Amniotic stem cell (primary cell): ENCODE data around the gene LDHD.
A peak's percentile ranks its signal among the peaks of the same experiment; 100 is the strongest.

Experiments used
- DNase-seq: peaks from one replicate; lab custom pipeline; 2025; lab: John Stamatoyannopoulos, UW

LDHD gene

DNA sequence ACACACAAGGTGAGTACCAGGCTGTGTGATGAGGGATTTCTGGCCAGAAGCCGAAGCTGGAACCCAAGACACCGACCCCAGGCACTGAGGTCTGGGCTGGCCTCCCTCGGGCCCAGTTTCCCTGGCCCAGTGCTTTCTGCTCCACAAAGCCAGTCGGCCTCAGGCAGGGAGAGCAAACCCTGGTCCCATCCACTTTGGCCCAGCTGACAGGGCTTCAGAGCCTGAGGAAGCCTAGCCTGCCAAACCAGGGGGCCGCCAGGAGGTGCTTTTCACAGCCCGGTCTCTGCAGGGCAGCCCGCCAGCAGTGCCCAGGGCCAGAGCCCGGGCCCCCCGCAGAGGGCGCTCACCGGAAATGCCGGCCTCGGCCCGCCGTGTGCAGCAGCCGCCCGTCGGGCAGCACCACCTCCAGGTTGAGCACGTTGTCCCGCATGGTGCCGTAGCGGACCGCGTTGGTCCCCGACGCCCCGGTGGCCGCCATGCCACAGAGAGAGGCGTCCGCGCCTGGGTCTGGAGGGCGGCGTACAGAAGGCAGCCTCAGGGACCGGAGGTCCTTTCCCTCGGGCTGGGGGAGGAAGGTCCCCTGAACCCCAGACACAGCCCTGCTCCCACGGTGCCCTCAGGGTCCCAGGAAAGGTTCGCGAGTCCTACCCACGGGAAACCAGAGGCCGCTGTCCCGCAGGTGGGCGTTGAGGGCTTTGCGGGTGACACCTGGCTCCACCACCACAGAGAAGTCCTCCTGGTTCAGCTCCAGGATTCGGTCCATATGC is 2.2 kb downstream of the LDHD start:
- no peak for DNase-seq

DNA sequence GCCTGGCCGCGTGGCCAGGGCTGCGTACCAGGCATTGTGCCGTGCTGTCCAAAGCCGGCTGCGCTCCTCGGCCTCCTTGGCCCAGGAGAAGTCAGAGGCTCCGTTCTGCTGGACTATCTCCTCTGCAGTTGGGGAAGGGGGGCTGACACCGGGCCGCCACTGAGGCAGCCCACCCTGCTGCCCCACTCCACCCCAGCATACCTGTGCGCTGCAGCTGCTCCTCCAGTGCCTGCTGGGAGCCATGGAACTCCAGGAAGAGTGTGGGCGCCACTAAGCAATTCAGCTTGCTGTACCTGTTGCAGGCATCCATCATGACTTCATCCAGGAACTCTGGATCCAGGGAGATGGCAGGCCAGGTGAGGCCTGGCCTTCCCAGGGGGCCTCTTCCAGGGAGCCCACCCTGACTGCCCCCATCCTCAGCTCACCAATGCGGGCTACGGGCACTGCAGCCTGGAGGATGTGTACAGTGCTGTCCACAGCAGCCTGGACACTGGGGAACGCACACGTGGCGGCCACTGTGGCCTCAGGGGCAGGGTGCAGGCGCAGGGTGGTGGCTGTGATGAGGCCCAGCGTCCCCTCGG is 2.9 kb downstream of the LDHD start:
- no peak for DNase-seq

DNA sequence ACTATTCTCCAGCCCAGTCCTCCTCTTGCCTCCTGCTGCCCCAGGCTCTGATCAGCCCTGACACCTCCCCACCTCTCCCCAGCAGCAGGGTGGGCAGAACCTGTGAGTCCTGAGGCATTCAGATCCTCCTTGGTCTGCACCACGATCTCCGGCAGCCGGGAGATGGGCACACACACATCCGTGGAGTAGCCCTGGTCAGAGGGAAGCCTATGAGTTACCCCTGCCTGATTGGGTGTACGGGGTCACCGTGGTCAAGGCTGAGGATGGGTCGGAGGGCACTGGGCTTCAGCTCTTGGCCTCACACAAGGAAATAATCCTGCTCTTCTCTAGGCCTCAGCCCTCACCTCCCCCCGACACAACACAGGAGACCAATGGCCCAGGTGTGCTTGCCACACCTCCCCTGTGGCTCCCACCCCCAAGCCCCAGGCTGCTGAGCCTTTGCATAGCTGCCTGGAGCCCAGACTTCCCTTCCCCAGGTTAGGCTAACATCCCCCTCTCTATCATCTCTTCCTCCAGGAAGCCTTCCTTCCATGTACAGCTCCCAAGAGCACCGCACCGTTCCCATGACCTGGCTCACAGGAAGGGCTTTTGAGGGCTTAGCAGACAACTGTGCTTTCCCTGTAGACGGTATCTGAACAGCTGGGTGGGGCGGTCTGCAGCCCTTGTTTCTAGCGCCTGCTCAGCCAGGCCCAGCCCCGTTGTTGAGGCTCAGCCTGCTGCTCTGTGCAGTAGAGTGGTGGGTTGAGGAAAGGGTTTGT is 3.7 kb downstream of the LDHD start:
- no peak for DNase-seq

DNA sequence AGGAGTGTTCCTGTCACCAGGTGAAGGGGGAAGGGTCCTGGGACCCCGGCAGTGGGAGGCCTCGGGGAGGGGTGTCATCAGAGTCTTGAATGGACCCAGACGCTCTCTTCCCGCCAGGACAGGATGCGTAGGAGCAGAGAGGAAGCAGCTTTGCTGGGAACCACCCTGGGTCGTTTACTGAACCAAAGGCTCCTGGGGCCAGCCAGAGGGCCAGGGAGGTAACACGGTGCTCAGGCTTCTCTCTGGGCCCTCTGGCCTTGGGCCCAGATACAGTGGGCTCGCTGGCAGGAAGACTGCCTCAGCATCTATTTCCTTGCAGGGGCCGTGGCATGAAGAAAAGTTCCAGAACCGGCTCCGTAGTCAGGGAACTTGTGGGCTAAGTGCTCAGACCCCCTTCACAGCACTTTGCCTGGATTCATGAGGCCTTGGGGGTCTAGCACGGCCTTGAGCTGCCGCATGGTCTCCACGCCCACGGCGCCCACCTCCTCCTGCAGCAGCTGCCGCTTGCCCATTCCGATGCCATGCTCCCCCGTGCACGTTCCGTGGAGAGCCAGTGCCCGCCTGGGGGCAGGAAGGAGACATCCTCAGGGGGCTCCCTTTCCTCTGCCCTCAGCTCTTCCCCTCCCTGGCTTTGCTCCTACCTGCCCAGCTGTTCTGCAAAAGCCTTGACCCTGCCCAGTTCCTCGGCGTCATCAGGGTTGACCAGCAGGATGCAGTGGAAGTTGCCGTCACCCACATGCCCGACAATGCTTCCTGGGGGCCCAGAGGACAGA is 4.4 kb downstream of the LDHD start:
- no peak for DNase-seq

DNA sequence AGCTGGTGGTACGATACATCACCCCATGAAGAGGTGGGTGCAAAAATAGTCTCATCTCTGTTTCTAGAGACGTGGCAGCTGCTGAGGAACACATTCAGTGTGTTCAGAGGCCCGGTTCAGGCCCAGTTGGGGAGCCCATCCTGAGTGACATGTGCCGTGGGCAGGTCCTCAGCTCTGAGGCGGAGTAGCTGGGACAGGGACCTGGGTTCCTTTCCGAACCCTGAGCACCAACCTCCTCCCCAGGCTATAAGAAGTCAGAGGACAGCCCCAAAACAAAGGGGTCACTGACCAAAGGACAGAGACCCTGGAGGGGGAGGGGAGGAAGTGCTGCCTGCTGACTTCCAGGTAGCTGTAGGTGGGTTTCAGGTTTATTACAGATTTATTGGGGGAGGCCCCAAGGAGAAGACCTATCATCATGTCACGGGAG is 5.1 kb downstream of the LDHD start:
- DNase-seq: no peak

DNA sequence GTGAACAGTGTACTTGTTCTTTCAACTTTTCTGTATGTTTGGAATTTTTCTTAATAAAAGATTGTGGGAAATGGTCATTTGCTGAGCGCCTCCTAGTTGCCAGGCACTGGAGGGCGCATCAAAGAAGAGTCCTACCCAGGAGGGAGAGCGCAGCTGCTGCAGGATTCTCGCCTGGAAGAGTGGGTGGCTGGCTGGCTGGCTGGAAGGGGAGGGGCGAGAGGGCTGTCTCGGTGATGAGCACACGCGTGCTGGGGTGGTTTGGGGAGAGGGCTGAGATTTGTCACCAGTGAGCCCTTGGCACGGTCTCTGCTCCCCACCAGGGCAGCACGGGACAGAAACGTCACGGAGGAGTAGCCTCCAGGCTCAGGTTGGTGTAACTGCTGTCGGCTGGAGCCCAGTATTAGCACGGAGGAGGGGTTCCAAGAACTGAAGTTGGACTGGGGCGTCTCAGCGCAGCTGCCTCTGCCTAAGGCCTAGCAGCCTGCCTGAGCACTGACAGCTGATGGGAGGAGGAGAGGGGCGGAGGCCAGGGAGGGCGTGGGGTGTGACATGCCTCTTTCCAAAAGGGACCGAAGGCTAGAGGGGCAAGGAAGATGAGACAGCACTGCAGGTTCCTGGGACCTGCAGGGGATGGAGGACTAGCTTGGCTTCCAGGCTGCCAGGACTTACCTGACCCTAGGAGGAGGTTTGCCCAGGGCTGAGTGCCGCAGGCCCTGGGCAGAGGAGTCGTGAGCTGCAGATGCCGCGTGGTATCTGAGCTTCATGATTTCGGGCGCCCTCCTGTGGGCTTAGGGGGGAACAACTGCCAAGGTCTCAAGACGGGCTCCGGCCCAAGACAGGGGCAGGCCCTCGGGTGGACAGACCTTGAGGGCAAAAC is 5.7 kb downstream of the LDHD start:
- DNase-seq: peak; percentile 77

DNA sequence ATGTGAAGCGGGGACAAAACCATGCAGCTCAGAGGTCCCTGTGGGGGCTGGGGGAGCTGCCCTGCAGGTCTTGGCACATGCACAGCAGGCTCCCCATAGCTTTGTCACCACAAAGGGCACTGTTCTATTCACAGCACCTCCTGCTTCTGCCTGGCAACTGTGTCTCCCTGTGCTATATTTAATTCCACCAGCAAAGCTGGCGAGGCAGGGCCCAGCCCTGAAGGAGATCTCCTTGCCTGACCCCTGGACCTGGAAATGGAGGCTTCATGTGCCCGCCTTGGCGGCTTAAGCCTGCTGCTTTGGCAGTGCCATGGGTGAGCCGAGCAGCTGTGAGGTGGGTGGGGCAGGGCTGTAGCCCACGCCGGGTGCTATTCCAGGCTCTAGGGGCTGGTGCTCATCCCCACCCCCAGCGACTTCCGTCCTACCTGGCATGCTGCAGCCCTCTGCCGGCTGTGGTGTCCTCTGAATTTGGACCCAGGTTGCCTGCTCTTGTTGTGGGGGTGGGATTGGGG is 6.8 kb downstream of the LDHD start:
- no peak for DNase-seq

DNA sequence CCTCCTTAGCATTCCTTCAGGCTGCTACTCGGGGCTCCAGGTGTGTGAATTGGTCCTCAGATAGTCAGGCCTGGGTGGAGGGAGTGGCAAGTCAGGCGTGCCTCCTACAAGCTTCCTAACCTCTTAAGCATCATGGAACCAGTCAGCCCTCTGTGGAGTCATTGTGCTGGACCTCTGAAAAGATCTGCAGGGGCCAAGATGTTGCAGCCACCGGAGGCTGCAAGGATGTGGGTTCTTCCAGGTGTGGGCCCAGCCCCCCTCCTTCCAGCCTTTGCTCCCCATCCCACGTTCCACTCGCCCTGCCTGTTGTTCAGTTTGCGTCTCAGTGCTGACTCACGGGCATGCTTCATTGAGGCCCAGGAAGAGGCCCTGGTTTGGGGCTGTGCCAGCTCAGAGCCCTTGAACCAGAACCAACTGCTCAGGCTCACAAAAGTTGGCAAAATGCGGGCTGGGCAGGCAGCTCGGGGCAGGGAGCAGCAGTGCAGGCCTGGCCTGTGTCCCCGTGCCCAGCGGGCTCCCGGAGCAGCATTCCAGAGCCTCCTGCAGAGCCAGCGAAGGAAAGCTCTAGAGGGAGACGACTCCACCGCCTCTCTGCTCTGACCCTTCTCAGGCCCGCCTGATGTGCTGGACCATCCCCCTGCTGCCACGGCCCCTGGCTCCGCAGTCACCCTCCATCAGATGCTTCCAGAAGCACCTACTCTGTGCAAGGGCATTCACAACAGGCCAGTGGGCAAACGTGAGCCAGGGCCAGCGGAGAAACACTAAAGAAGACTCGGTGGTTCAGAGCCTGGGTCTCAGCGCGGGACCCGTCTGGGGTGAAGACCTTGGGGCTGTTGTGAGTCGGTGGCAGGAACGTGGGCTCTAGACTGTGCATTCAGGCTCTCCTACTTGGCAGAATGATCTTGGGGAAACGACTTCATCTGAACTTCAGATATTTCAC is 7.5 kb downstream of the LDHD start:
- peak; percentile 52 for DNase-seq

DNA sequence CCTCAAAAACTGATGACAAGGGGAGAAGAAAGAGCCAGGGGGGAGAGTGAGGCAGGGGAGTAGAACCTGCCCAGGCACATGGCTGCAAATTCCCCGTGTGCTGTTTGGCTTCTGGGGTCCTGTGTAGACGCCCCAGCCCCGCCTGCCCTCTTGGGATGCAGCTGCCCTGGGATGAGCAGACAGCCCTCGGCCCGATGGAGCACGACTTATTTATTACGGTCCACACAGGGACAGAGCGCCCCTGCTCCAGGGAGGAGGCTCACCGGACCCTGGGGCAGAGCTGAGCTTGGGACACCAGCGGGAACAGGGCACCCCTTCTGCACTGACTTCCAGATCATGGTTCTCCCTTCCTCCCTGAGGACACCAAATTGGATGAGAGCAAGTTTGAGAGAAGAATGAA is 9.1 kb downstream of the LDHD start:
- DNase-seq: no peak

DNA sequence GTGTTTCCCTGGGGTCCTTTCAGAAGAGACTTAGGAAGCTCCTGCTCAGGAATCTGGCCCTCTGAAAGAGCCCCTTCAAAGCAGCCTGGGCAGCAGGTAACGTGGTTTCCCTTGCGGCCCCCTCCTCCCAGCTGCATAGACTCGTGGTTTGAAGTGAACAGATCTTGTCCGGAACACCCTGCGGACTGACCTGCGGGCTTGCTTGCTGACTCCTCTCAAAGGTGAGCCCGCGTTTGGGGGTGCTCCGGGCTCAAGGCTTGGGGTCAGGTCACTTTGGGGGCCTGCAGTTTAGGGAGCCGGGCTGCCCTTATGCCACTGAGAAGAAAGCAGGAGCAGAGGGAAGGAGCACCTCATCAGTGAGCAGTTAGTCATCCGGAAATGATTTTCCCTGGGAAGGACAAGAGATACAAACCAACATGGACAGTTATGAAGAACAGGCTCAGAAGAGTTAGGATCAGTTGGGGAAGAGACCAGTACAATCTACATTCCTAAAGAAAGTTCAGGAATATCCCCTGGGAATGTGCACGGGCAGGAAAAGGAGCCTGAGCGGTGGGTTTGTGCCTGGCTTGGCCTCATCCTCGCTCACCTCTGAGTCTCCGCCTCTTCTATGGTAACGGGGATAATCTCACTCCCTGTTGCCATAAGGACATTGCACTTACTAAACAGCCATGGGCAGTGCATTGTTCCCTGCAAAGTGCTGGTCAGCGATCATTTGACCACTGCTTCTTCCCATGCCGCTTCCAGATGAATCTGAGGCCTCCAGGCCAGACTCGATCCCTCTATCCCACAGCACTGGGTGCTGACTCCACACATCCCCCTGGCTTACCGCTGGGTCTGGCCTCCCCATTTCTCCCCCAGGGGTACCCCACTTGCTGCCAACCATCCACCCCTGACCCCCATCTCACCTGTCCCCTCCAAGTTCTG is 10.0 kb downstream of the LDHD start:
- DNase-seq: no peak

DNA sequence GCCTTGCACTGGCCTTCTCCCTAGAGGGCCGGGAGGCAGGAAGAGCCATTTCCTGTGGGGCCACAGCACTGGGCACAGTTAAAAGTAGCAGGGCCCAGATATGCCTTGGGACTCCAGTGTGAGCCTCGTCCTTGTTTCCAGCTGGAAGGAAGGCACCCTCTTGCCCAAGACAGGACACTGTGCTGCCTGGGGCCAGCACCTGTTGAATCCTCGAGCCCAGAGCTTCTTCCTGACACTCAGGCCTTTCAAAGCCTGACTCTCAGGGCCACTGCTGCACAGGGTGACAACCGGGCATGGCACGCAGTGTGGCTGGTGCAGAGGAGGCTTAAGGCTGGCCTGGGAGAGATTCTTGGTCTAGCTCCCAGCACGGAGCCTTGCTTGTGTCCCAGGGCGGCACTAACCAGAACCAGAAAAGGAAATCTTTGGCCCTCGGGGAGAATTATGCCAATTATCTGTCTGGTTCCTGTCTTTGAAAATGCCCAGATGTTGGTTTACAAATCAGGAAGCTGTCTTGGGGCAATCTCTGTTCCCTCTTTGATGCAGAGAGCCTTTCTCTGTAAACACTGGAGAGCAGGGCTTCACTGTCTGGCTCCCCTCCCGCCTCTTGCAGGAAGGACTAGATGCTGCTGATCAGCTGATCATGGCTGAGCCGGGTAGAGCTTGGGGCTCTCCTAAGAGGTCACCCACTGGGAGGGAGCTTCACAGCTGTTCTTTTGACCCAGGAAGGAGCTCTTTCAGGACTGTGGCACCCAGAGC is 11.1 kb downstream of the LDHD start:
- no peak for DNase-seq

DNA sequence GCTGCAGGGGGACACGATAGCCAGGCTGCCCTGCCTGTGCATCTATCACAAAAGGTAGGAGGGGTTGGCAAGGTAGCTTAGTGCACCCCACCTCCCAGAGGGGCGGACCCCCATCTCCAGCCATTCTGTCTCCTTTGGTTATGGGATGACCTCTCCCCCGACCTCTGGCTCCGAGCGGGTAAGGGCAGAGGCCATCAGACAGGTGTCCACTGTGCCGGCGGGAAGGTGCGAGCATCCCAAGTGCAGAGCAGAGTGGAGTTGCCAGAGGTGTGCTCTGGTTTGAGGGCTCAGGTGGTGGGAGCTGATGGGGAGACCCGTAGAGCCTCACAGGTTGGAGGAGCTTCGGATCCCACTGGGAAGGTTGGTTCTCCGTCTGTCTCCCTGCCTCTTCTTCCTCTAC is 11.7 kb downstream of the LDHD start:
- DNase-seq: no peak

DNA sequence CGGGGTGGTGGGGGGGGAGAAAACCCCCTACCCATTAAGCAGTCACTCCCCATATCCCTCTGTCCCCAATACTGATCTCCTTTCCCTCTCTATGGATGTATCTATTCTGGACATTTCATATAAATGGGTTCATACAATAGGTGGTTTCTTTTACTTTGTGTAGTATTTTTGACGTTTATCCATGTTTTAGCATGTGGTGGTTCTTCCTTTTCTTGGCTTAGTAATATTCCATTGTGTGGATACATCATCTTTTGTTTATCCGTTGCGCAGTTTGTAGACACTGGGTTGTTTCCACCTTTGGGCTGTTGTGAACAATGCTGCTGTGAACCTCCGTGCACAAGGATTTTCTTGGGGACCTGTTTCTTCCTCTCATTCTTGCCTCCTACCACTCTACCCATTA is 12.6 kb downstream of the LDHD start:
- DNase-seq: no peak

DNA sequence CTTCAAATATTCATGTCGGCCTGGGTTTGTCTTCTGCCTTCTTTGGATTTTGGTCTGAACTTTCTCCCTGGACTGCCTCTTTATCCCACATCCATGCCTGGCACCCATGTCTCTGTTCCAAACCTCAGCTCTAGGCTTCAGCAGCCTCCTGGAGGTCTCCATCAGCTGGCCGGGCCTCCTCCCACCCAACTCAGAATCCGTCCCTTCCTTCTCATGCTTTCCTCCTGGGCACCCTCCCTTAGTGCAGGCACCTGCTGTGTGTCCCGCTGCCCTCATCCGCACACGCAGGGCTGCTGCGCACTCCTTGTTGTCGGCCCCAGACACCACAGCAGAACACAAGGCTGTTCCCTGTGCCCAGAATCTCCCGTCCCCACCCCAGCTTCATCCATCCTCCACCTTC is 14.0 kb downstream of the LDHD start:
- DNase-seq: no peak

DNA sequence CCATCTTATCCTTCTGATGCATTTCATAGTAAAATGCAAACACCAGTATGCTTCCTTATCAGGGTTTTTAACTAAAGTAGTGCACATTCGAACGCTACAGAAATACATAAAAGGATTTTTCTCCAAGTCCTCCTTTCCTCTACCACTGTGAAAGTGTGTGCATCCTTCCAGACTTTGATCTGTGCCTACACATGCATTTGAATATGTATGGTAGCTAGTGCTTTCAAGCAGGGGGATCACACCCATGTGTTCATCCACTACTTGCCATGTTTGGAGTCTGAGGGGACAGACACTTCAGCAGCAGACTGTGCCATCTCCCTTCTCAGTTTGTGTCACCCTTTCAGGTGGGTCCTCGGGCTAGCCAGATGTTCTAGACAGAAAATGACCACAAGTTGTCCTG is 14.9 kb downstream of the LDHD start:
- DNase-seq: no peak

DNA sequence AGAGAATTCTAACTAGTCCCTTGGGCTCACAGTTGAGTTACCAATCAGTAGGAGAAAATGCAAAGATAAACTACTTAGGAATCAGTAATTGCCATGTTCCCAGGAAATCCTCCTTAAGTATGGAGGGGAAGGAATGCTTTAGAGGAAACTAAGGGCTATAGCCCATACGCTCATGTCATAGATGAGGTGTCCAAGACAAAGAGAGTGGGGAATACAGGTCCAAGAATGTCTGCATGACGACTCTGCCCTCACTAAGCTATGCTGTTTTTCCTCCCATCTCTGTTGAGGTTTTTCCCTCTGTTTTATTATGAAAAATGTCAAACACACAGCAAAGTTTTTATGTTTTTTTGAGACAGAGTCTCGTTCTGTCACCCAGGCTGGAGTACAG is 16.0 kb downstream of the LDHD start:
- DNase-seq: no peak

DNA sequence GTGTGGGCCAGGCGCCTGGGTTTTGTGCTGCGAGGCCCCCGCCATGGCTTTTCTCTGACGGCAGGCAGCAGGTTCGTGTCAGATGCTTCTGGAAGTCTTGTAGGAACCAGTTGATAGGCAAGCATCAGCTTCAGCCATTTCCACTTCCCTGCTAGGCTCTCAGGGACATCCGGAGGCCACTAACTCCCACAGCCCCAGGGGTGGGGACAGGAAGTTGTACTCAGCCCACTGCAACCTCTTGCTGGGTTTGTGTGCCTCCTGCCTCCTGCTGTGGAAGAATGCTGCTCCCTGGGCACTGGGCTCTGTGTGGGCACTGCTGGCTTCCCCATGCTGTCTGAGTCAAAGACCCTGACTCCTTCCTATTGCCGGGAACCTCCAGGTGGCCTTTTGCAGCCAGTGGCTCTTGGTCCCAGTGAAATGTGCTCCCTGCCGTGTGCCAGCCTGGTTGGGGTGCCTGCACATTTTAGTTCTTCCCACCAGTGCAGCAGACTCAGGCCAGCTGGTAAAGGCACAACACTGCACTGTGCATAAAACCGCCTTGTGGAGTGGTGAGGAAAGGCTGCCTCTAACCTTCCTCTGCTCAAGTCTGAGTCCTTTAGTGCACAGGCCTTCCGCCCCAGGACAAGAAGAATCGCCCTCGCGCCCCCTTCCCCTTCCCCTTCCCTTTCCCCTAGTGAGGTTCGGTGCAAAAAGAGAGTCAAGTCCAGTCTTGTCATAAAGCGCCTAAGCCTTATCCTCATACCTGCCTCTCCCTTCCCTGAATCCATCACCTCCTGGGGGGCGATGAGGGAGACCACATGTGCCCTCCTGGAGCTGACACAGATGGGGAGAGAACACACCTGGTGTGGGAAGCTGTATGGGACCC is 16.6 kb downstream of the LDHD start:
- no peak for DNase-seq
